A549 (cell line): ENCODE data around the gene SPG11. TPM values are rescaled to one million over a fixed set of nuclear protein-coding genes. Genes with fewer than 3 reads are reported as not detected.

Experiments used
- ATAC-seq, 2 experiments: fragments of 200-7000 bp in 1 of 2; fragments of >200 bp in 1 of 2; cut with Nextera tagmentation in 1 of 2; cut with Tn5 transposase in 1 of 2; 3 replicates each; pipeline versions ENCODE4 v1.8.0 to v1.9.1; 2018 to 2020; ENCODE audit warnings: mild to moderate bottlenecking in 1 of 2, moderate library complexity in 1 of 2
- CTCF ChIA-PET: fragments of 300-600 bp; sonication (Branson Sonifier 250); formaldehyde crosslinking; extraction: SDS; loops from one replicate; lab custom pipeline; 2021; ENCODE audit warnings: antibody characterized with exemption, inconsistent platforms; lab: Yijun Ruan, JAX
- POLR2A ChIA-PET: fragments of 350-600 bp; formaldehyde crosslinking; extraction: SDS; loops from one replicate; lab custom pipeline; 2021; ENCODE audit warnings: antibody characterized with exemption, inconsistent platforms; lab: Yijun Ruan, JAX
- DNase-seq, 2 experiments: peaks; one replicate each; pipeline versions ENCODE4 v3.0.0 to v3.0.0-alpha.2; 2011 to 2016; ENCODE audit warnings: low read depth in 1 of 2, low spot score in 1 of 2
- FAIRE-seq: peaks from 2 replicates; lab custom pipeline; 2011; peaks lifted over from hg19 to GRCh38; lab: Jason Lieb, UNC
- H3K27ac ChIP-seq, 2 experiments: fragments of >200 bp; sonication (Bioruptor Twin); formaldehyde crosslinking; 3 replicates each; pipeline ENCODE4 v1.5.1; 2016 to 2017
- H3K4me1 ChIP-seq: fragments of >200 bp; sonication (Bioruptor Twin); formaldehyde crosslinking; 3 replicates; pipeline ENCODE4 v1.6.1; 2016
- H3K4me2 ChIP-seq: fragments of >200 bp; sonication (Bioruptor Twin); formaldehyde crosslinking; 3 replicates; pipeline ENCODE4 v1.6.1; 2016
- H3K4me3 ChIP-seq: fragments of >200 bp; sonication (Bioruptor Twin); formaldehyde crosslinking; 3 replicates; pipeline ENCODE4 v1.5.1; 2016
- H3K9me3 ChIP-seq: fragments of >200 bp; sonication (Bioruptor Twin); formaldehyde crosslinking; 3 replicates; pipeline ENCODE4 v1.6.1; 2016
- BHLHE40 ChIP-seq: IDR thresholded peaks from 2 replicates; pipeline ENCODE4 v1.6.1; 2012; ENCODE audit warnings: low read depth, low read length, inconsistent platforms
- CBX2 ChIP-seq: fragments of 200-600 bp; sonication (generic); IDR thresholded peaks from 2 replicates; pipeline ENCODE4 v1.6.1; 2016; ENCODE audit warnings: low read depth, mild to moderate bottlenecking, borderline replicate concordance
- CBX8 ChIP-seq: fragments of 200-600 bp; sonication (generic); IDR thresholded peaks from 2 replicates; pipeline ENCODE4 v1.6.1; 2016
- CHD2 ChIP-seq: fragments of 150-350 bp; IDR thresholded peaks from 2 replicates; pipeline ENCODE4 v1.6.1; 2014; ENCODE audit warnings: low read length; ENCODE audit not compliant: partially characterized antibody
- E2F6 ChIP-seq: IDR thresholded peaks from 2 replicates; pipeline ENCODE4 v1.6.1; 2012; ENCODE audit warnings: low read depth, borderline replicate concordance
- ELK1 ChIP-seq: fragments of 150-350 bp; IDR thresholded peaks from 2 replicates; pipeline ENCODE4 v1.6.1; 2014; ENCODE audit warnings: low read depth, mild to moderate bottlenecking, low read length
- ESRRA ChIP-seq: fragments of 150-350 bp; IDR thresholded peaks from 2 replicates; pipeline ENCODE4 v1.6.1; 2014; ENCODE audit warnings: mild to moderate bottlenecking, low read length, borderline replicate concordance
- FOSL2 ChIP-seq, 2 experiments: fragments of 450-650 bp in 1 of 2; fragments of >200 bp in 1 of 2; sonication (Bioruptor Twin) in 1 of 2; formaldehyde crosslinking; IDR thresholded peaks; 2 replicates each; pipeline versions ENCODE4 v1.5.0 to v1.6.1; 2016 to 2020; ENCODE audit warnings: mild to moderate bottlenecking in 1 of 2, moderate library complexity in 1 of 2
- HOXA7 ChIP-seq: fragments of 250-450 bp; sonication (Bioruptor Pico); IDR thresholded peaks from 2 replicates; pipeline ENCODE4 v1.5.0; 2020; ENCODE audit warnings: mild to moderate bottlenecking, moderate library complexity
- HOXB13 ChIP-seq: fragments of 250-450 bp; sonication (Bioruptor Pico); IDR thresholded peaks from 2 replicates; pipeline ENCODE4 v1.5.0; 2020; ENCODE audit warnings: low read depth, mild to moderate bottlenecking, moderate library complexity
- MAZ ChIP-seq: fragments of 150-350 bp; IDR thresholded peaks from 2 replicates; pipeline ENCODE4 v1.6.1; 2014; ENCODE audit warnings: antibody characterized with exemption, low read depth, low read length, borderline replicate concordance
- MYC ChIP-seq: IDR thresholded peaks from 2 replicates; pipeline ENCODE4 v1.6.1; 2012; ENCODE audit warnings: mild to moderate bottlenecking, inconsistent platforms, low read length, improper control_type of control experiment, borderline replicate concordance
- NR3C1 ChIP-seq: fragments of >200 bp; sonication (Bioruptor Twin); formaldehyde crosslinking; IDR thresholded peaks from 3 replicates; pipeline ENCODE4 v1.6.1; 2017
- PHF8 ChIP-seq: fragments of 200-600 bp; sonication (generic); IDR thresholded peaks from 2 replicates; pipeline ENCODE4 v1.6.1; 2016; ENCODE audit warnings: low read depth, mild to moderate bottlenecking, antibody characterized with exemption, moderate library complexity, borderline replicate concordance
- POLR2A ChIP-seq: IDR thresholded peaks from 2 replicates; pipeline ENCODE4 v1.6.1; 2012; ENCODE audit warnings: mild to moderate bottlenecking, low read length
- RARB ChIP-seq: fragments of 250-450 bp; sonication (Bioruptor Pico); IDR thresholded peaks from 2 replicates; pipeline ENCODE4 v1.8.0; 2021; ENCODE audit warnings: mild to moderate bottlenecking, moderate library complexity
- RCOR1 ChIP-seq: fragments of 150-350 bp; IDR thresholded peaks from 2 replicates; pipeline ENCODE4 v1.6.1; 2014; ENCODE audit warnings: antibody characterized with exemption, low read length, low read depth
- RFX5 ChIP-seq: fragments of 450-650 bp; IDR thresholded peaks from 2 replicates; pipeline ENCODE4 v1.7.1; 2014; ENCODE audit warnings: antibody characterized with exemption, mild to moderate bottlenecking, moderate library complexity
- SREBF2 ChIP-seq: fragments of 450-650 bp; IDR thresholded peaks from 2 replicates; pipeline ENCODE4 v1.6.1; 2014; ENCODE audit warnings: mild to moderate bottlenecking, moderate library complexity
- TFCP2L1 ChIP-seq: fragments of 250-450 bp; sonication (Bioruptor Pico); IDR thresholded peaks from 2 replicates; pipeline ENCODE4 v1.5.0; 2021; ENCODE audit warnings: mild to moderate bottlenecking
- USF2 ChIP-seq: fragments of 450-650 bp; IDR thresholded peaks from 2 replicates; pipeline ENCODE4 v1.6.1; 2014; ENCODE audit warnings: antibody characterized with exemption
- WGBS: methylation state at CpG from one replicate; pipeline ENCODE4 v1.1.6; 2017; ENCODE audit errors: missing lambda C conversion rate; 5-methylcytosine and 5-hydroxymethylcytosine counted together
- polyA plus RNA-seq, 4 experiments: library from polyadenylated mRNA; depleted of rRNA in 3 of 4; stranded (reverse); fragments of >200 nt; fragmentation: RNase III in 1 of 4; extraction: RNeasy Plus Mini Kit Qiagen cat#74134 plus additional on column Dnase treatment in 1 of 4; gene quantifications; 2 replicates in 3 of 4; 3 replicates in 1 of 4; pipeline ENCODE4 v1.2.3, GENCODE V29; 2011 to 2017
- TF ChIP-seq, protein P1 (sequence below): fragments of >200 bp; sonication (Bioruptor Twin); formaldehyde crosslinking; IDR thresholded peaks from 2 replicates; pipeline ENCODE4 v1.6.1; 2016
- TF ChIP-seq, protein P2 (sequence below): fragments of 200-600 bp; sonication (generic); IDR thresholded peaks from 2 replicates; pipeline ENCODE4 v1.6.1; 2016; ENCODE audit warnings: antibody characterized with exemption, mild to moderate bottlenecking, moderate library complexity

Gene SPG11
- polyA plus RNA-seq, 2 of the 4 experiments (the other 2 are of a cell fraction) = 7.6 to 26.9 TPM

- ChIA-PET CTCF (interaction anchor here (1.3 kb wide), 1 partner anchor 73 kb away, joined by 3 read pairs; no protein-coding TSS in a partner anchor), POLR2A (no interaction called here)
- FAIRE-seq = no peak
These were observed 6.1 kb downstream of the SPG11 start for GRCh38 chr15:44657378-44657777.

DNA sequence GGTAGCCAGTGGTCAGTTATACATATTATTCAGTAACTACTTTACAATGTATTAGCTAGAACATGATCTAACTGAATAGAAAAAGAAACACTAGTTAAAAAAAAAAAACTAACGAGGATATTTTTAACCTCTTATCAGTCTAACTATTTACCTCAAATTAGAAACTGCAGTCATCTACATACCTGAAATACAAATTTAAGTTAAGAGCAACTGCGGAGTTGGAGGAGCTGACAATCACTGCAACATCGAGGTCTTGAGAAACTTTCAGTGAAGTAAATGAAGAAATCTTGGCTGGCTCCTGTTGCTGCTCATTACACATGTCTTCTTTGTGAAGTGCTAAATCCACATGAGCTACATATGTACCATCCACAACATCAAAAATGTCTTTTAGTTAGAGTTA lies 6.5 kb downstream of the SPG11 start:
- 88% methylated on average over 3 of the region's 3 CpGs for WGBS
- CTCF ChIA-PET = interaction anchor here (0.8 to 1.3 kb wide), 2 partner anchors 18 to 73 kb away, joined by 3 read pairs; no protein-coding TSS in a partner anchor
- POLR2A ChIA-PET = no interaction called here
- FAIRE-seq = no peak
- Histone ChIP-seq H3K9me3 (no peaks in the 10 kb centered on the region), H3K4me3 (no peak overlapping the region), H3K4me1 (peaks cover 10% of the 10 kb centered on the region; the same call in 1 of the 3 replicates), H3K4me2 (no peak overlapping the region), H3K27ac (no peak overlapping the region)
- no peak for DNase-seq
- TF ChIP-seq E2F6 (no peak), HOXA7 (CRISPR knock-in tag) (no peak), CHD2 (no peak), RCOR1 (no peak), BHLHE40 (no peak), RFX5 (no peak), MAZ (no peak)
- TF ChIP-seq, protein P1, sequence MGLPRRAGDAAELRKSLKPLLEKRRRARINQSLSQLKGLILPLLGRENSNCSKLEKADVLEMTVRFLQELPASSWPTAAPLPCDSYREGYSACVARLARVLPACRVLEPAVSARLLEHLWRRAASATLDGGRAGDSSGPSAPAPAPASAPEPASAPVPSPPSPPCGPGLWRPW = no peak
- TF ChIP-seq, protein P2, sequence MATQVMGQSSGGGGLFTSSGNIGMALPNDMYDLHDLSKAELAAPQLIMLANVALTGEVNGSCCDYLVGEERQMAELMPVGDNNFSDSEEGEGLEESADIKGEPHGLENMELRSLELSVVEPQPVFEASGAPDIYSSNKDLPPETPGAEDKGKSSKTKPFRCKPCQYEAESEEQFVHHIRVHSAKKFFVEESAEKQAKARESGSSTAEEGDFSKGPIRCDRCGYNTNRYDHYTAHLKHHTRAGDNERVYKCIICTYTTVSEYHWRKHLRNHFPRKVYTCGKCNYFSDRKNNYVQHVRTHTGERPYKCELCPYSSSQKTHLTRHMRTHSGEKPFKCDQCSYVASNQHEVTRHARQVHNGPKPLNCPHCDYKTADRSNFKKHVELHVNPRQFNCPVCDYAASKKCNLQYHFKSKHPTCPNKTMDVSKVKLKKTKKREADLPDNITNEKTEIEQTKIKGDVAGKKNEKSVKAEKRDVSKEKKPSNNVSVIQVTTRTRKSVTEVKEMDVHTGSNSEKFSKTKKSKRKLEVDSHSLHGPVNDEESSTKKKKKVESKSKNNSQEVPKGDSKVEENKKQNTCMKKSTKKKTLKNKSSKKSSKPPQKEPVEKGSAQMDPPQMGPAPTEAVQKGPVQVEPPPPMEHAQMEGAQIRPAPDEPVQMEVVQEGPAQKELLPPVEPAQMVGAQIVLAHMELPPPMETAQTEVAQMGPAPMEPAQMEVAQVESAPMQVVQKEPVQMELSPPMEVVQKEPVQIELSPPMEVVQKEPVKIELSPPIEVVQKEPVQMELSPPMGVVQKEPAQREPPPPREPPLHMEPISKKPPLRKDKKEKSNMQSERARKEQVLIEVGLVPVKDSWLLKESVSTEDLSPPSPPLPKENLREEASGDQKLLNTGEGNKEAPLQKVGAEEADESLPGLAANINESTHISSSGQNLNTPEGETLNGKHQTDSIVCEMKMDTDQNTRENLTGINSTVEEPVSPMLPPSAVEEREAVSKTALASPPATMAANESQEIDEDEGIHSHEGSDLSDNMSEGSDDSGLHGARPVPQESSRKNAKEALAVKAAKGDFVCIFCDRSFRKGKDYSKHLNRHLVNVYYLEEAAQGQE = no peak
- ATAC-seq = no peak

More at GRCh38 chr15:44657378-44657777, 6.1 kb downstream of the SPG11 start:
- no peak for TF ChIP-seq CBX8
- no peak for TF ChIP-seq MYC
- TF ChIP-seq HOXB13 (CRISPR knock-in tag) = no peak
- TF ChIP-seq SREBF2 = no peak
- TF ChIP-seq PHF8 = no peak
- TF ChIP-seq POLR2A = no peak
- no peak for TF ChIP-seq CBX2
- TF ChIP-seq NR3C1 = no peak
- no peak for TF ChIP-seq RARB (CRISPR knock-in tag)
- TF ChIP-seq ESRRA = no peak
- no peak for TF ChIP-seq ELK1
- TF ChIP-seq USF2 = no peak
- TF ChIP-seq FOSL2 (IDR thresholded peaks at IDR 0.05) = no peak
- no peak for TF ChIP-seq FOSL2 (CRISPR knock-in tag; IDR thresholded peaks at IDR 0.05)
- TF ChIP-seq, protein P2 = no peak
- TF ChIP-seq, protein P1 = no peak
- no peak for TF ChIP-seq TFCP2L1 (CRISPR knock-in tag)
- DNase-seq (no peak), ATAC-seq (no peak)
- Histone ChIP-seq H3K27ac (no peak overlapping the region), H3K4me3 (no peak overlapping the region), H3K9me3 (no peaks in the 10 kb centered on the region), H3K4me2 (no peak overlapping the region), H3K4me1 (peaks cover 13% of the 10 kb centered on the region; the same call in 1 of the 3 replicates)
